Measurements from ENCODE around the gene BCL10. TPM values are rescaled to one million over a fixed set of nuclear protein-coding genes. Genes with fewer than 3 reads are reported as not detected.

The BCL10 gene
- total RNA-seq, 2 donors from 2014 or later, result 80.7 to 167 TPM

DNA sequence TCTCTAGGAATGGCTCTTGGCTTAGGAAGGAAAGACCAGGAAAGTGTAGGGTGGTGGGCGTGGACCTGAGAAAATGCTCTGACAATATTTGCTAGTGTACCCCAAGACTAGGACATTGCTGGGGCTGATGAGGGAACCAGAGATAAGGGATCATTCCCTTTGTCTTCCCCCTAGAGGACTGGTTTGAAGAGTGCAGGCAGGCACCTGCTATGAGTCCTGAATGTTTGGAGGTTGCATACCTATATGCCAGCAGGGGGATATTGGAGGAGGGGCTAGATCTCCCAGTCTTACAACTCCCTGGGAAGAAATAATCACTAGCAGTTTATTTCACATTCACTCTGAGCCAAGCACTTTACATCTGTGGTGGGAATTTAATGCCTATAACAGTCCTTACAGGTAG lies 6.0 kb upstream of the BCL10 start:
- no peaks in the 10 kb centered on the region for H3K36me3 ChIP-seq
- intact Hi-C loops (cut with DNase I), result no loop called here
- TF ChIP-seq, protein P1, sequence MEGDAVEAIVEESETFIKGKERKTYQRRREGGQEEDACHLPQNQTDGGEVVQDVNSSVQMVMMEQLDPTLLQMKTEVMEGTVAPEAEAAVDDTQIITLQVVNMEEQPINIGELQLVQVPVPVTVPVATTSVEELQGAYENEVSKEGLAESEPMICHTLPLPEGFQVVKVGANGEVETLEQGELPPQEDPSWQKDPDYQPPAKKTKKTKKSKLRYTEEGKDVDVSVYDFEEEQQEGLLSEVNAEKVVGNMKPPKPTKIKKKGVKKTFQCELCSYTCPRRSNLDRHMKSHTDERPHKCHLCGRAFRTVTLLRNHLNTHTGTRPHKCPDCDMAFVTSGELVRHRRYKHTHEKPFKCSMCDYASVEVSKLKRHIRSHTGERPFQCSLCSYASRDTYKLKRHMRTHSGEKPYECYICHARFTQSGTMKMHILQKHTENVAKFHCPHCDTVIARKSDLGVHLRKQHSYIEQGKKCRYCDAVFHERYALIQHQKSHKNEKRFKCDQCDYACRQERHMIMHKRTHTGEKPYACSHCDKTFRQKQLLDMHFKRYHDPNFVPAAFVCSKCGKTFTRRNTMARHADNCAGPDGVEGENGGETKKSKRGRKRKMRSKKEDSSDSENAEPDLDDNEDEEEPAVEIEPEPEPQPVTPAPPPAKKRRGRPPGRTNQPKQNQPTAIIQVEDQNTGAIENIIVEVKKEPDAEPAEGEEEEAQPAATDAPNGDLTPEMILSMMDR (IDR thresholded peaks at IDR 0.05), result no peak
- no peak overlapping the region for H3K4me3 ChIP-seq
- H3K9me3 ChIP-seq, result no peaks in the 10 kb centered on the region
- no peaks in the 10 kb centered on the region for H3K4me1 ChIP-seq
- no peak for DNase-seq
- no peak overlapping the region for H3K9ac ChIP-seq (ENCODE audit: low read depth in 2 of 2, low read length in 2 of 2)
- no peaks in the 10 kb centered on the region for H3K27me3 ChIP-seq
- no peak overlapping the region for H3K27ac ChIP-seq

DNA sequence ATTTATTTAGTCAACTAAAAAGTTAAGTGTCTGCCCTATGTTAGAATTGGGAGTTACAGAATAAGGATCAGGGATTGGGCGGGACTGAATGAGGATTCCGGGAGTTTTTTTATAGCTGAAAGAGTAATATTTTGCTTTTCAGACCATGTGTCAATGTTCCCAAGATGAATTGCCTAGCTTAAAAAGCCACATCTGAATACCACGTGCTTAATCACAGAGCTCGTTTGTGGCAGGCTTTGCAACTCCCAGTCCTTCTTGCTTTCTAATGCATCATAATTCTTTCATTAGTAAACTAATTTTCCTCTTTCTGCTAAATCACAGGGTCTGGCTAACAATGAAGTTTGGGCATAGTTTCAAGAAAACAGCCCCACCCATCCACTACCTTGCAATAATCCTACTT lies 4.2 kb upstream of the BCL10 start:
- Histone ChIP-seq H3K27me3 (no peaks in the 10 kb centered on the region), H3K4me3 (no peak overlapping the region), H3K9ac (ENCODE audit: low read depth in 2 of 2, low read length in 2 of 2) (no peak overlapping the region), H3K4me1 (no peaks in the 10 kb centered on the region), H3K36me3 (no peaks in the 10 kb centered on the region), H3K27ac (no peak overlapping the region), H3K9me3 (no peaks in the 10 kb centered on the region)
- TF ChIP-seq, protein P1 (IDR thresholded peaks at IDR 0.05), result no peak
- intact Hi-C loops (cut with DNase I), result no loop called here
- no peak for DNase-seq

DNA sequence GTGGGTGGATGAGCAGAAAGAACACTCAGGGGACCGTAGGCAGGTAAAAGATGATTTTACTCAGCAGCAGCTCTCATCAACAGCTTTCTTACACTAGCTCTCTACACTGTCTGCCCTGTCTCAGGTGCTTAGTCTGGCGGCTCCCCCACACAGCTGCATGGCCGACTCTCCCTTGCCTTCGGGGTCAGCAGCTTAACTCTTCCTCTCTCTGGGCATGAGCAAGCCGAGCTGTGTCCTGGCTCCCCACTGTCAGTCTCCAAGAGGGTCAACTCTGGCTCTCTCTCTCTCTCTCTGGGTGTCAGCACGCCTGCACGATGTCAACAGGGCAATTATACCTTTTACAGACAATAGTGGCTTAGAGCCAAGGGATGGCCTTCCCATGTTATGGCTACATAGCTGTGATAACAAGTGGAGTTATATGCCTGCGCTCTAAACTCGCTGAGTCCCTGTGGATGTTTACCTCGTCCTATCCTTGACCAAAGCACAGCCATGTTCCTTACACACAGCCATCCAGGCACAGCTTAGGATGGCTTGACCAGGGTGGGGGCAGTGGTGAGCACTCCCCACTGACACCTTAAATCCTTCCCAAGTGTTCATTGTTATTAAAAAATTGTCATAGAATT lies 3.1 kb upstream of the BCL10 start:
- H3K4me3 ChIP-seq, result no peak overlapping the region
- no peaks in the 10 kb centered on the region for H3K4me1 ChIP-seq
- peak overlapping the region; percentile 79 for H3K27ac ChIP-seq
- intact Hi-C loops (cut with DNase I), result no loop called here
- DNase-seq, result peak; percentile 57
- TF ChIP-seq, protein P1 (IDR thresholded peaks at IDR 0.05), result no peak
- H3K27me3 ChIP-seq, result no peaks in the 10 kb centered on the region
- peak overlapping the region; percentile 56 to 62 for H3K9ac ChIP-seq (ENCODE audit: low read depth in 2 of 2, low read length in 2 of 2)
- H3K36me3 ChIP-seq, result no peaks in the 10 kb centered on the region
- no peaks in the 10 kb centered on the region for H3K9me3 ChIP-seq

DNA sequence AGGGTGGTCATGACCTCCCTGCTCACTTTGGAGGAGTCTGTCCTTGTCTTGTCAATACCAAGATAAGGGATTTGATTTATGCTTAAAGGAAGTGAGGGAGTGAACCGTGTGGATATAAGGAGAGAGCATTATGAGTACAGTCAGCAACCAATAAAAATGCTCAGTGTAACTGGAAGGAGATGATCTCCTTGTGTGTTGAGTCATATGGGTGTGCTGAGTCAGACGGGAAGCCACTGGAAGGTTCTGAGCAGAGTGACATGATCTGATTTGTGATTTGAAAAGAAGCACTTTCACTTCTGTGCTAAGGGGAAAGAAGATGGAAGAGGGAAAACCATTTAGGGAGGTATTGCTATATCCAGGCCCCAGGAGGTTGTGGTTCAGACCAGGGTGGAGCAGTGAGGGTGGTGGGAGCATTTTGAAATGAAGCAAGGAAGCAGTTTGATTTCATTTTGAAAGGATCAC lies 2.5 kb upstream of the BCL10 start:
- intact Hi-C loops (cut with DNase I), result no loop called here
- TF ChIP-seq, protein P1 (IDR thresholded peaks at IDR 0.05), result no peak
- H3K27me3 ChIP-seq, result no peaks in the 10 kb centered on the region
- H3K9ac ChIP-seq (ENCODE audit: low read depth in 2 of 2, low read length in 2 of 2), result peak overlapping the region; percentile 56 to 62
- no peaks in the 10 kb centered on the region for H3K36me3 ChIP-seq
- H3K4me1 ChIP-seq, result no peaks in the 10 kb centered on the region
- no peak overlapping the region for H3K4me3 ChIP-seq
- DNase-seq, result peak; percentile 86
- no peaks in the 10 kb centered on the region for H3K9me3 ChIP-seq
- peak overlapping the region; percentile 79 for H3K27ac ChIP-seq

DNA sequence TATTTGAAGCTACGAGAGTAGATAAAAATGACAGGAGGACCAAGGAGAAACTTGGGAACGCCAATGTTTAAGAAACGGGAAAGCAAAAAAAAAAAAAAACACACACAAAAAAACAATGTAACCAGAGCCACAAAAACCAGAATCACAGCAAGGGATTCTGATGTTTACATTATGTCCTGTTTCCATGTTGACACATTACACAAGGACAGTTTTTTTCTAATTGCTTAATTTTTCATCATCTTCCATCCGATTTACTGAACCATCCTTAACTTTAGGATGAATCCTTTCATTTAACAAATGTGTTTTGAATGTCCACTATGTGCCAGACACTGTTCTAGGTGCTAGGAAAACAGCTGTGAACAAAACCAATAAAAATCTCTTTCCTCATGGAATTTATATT lies 1.4 kb upstream of the BCL10 start:
- no peak for DNase-seq
- TF ChIP-seq, protein P1 (IDR thresholded peaks at IDR 0.05), result no peak
- Histone ChIP-seq H3K27me3 (no peaks in the 10 kb centered on the region), H3K4me1 (no peaks in the 10 kb centered on the region), H3K9me3 (no peaks in the 10 kb centered on the region), H3K27ac (peak overlapping the region; percentile 99), H3K4me3 (no peak overlapping the region), H3K9ac (ENCODE audit: low read depth in 2 of 2, low read length in 2 of 2) (no peak overlapping the region), H3K36me3 (no peaks in the 10 kb centered on the region)
- intact Hi-C loops (cut with DNase I), result no loop called here

Measured in colonic mucosa (tissue), 4 donors.